ENCODE measurements around the gene ALKAL2.

ALKAL2 gene

GRCh38 chr2:295090-295489 lies 7.2 kb upstream of the ALKAL2 start:
- intact Hi-C loops (cut with DNase I): loop anchor here (10.0 kb wide), 1 partner anchor 340 kb away; no protein-coding TSS in a partner anchor
- no peak for DNase-seq

- DNase-seq: peak; percentile 64 to 98 (median 84)
- intact Hi-C loops (cut with DNase I): loop anchor here (10.0 kb wide), 1 partner anchor 345 kb away; no protein-coding TSS in a partner anchor
Observed at GRCh38 chr2:290090-290722, 2.3 kb upstream of the ALKAL2 start.

- peak in 4 of 10 donors; percentile 37 to 82 (median 58) for DNase-seq
- intact Hi-C loops (cut with DNase I): loop anchor here (10.0 kb wide), 1 partner anchor 345 kb away; no protein-coding TSS in a partner anchor
Observed at GRCh38 chr2:289362-290089, 1.6 kb upstream of the ALKAL2 start.

DNA sequence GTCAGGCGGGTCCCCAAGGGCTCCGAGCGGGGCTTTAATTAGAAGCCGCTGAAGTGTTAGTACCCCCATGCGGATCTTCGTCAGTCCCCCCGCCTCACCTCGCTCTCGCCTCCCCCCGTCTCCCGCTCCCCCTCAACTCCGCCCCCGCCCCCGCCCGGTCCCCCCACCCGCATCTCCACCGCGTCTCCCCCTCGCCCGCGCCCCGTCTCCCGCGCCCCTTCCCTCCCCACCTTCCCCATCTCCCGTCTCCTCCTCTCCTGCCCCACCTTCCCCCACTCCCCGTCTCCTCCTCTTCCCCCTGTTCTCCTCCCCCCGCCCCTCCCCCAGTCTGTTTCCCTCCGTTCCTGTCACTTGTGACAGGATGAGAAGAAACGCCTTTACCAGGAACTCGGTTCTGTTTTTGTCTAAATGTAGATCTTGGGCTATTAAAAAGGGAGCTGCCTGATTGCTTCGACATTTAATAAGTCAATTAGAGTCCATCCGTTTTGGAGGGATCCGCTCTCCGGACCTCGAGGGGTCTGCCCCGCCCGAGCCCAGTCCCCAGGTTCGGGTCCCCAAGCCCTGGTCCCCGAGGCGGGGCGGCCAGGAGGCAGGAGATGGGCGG lies 969 bp upstream of the ALKAL2 start:
- no peak for DNase-seq
- intact Hi-C loops (cut with DNase I): no loop called here

GRCh38 chr2:287471-287885 lies 413 bp downstream of the ALKAL2 start:
- intact Hi-C loops (cut with DNase I): no loop called here
- peak in 4 of 10 donors; percentile 33 to 88 (median 80) for DNase-seq

DNA sequence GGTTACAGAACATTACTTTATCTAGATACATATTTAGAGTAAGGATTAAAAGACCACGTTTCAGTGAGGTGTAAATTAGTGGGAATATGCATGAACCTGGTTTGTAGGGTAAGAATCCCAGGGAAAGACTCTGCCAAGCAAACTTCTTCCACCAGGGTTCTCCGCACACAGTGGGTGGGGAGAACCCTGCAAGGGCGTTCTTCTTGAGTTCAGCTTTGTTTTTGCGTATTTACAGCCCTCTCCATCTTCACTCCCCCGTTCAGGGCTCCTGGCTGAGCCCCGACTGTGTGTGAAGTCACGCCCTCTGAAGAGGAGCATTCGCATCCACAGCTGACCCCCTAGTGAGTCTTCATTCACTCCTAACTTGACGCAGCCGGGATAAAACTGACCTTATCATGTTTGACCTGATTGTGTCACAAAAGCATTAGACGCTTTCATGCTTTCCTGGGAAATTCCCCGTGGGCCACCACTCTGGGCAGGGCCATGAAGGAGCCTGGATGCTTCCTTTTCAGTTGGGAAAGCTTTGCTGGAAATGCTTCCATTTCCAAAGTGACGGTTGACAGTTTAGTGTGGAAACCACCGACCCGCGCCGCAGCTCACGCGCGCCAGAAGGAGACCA lies 1.0 kb downstream of the ALKAL2 start:
- DNase-seq: no peak
- intact Hi-C loops (cut with DNase I): no loop called here

- intact Hi-C loops (cut with DNase I): no loop called here
- DNase-seq: no peak
Observed at GRCh38 chr2:286035-286434, 1.9 kb downstream of the ALKAL2 start.

- no peak for DNase-seq
- intact Hi-C loops (cut with DNase I): no loop called here
Observed at GRCh38 chr2:285531-285930, 2.4 kb downstream of the ALKAL2 start.

- intact Hi-C loops (cut with DNase I): no loop called here
- DNase-seq: no peak
Observed at GRCh38 chr2:284896-285492, 2.9 kb downstream of the ALKAL2 start.

GRCh38 chr2:283996-284794 lies 3.7 kb downstream of the ALKAL2 start:
- no peak for DNase-seq
- intact Hi-C loops (cut with DNase I): no loop called here

GRCh38 chr2:282371-283263 lies 5.3 kb downstream of the ALKAL2 start:
- no peak for DNase-seq
- intact Hi-C loops (cut with DNase I): no loop called here

- DNase-seq: no peak
- intact Hi-C loops (cut with DNase I): no loop called here
Observed at GRCh38 chr2:281381-281780, 6.5 kb downstream of the ALKAL2 start.

- intact Hi-C loops (cut with DNase I): no loop called here
- no peak for DNase-seq
Observed at GRCh38 chr2:280650-281110, 7.2 kb downstream of the ALKAL2 start.

DNA sequence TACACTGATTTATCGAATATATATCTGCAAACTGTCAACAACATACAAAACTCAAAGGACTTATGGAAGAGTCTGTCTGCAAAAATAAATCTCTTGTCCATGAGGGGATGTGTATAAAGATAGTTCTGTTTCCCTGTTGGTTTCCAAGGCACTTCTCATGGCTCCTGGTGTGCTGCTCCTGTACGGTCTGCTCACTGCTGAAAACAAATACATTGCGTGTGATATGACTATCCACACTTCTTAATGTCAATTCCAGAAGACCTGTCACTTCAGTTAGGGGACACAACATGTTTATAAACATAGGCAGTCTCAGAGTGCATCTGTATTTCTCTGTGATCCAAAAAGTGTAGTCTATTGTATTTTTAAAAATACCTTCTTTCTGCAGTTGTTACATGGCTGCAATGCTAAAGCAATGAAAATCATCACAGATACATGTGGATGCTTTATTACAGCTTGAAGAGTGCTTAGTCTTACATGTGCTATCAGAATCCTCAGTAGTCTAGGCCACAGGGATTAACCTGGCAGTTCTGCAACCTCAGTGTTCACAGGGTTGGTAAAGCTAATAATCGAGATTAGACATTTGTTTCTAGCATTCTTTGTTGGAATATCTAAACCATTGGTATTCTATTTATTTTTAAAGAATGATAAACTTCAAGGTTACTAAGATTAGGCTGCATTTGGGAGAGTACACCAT lies 7.8 kb downstream of the ALKAL2 start:
- intact Hi-C loops (cut with DNase I): no loop called here
- no peak for DNase-seq

- DNase-seq: no peak
- intact Hi-C loops (cut with DNase I): no loop called here
Observed at GRCh38 chr2:279366-279765, 8.5 kb downstream of the ALKAL2 start.

DNA sequence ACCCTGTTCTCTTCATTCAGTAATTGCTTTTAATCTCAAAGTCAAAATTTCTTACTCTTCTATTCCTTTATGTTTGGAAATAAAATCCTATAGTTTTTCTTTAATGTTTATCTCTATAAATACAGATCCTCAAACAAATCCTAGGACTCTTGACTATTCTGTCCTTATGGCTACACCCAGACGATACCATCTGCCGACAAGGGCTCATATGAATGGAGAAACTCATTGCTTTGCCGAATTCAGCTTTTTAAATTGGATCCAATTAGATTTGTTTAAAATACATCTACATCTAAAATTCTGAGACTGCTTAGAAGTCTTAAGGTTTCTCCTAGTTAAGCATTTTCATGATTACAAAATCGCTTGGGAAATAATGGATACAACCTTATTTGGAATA lies 9.0 kb downstream of the ALKAL2 start:
- intact Hi-C loops (cut with DNase I): no loop called here
- DNase-seq: no peak

DNA sequence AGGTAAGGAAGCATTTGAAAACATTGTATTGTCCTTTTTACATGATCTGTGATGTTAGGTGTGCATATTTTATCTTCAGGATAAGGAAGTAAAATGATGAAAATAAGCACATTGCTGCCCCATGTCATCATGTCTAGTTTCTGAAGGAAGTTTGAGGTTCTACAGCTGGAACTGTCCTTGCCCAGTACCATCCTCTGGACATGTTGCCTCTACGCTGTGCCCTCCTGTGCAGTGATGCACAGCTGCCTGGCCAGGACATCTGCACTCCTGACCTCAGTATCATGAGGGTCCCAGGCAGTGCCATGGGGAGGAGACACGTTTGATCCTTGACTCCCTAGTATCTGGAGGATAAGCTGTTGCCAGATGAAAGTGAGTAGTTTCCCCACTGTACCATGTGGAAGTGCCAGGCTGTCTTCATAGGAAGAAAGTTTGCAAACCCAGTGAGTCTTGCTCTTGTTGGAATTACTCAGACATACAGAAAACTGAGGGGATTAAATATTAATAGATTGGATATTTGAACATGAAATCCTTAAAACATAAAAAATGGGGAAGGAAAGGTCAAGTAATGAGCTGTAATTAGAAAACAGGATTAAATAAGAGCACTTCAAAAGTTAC lies 9.5 kb downstream of the ALKAL2 start:
- DNase-seq: no peak
- intact Hi-C loops (cut with DNase I): no loop called here

DNA sequence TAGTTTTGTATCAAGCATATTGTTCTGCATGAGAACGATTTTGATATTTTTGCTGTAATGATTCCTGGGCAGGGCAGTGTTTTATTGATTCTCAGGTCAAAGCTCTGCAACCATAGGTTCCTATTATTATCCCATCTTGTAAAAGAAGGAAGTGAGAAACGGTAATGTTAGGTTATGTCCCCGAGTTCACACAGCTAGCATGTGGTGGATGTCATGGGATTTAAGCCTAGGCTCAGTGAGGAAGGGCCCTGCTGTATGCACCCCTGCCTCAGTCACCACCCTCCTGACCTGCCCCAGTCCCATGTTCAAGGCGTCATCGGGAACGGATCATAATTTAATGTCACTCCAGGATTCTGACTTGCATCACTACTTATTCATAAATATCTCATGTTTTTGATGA lies 12.4 kb downstream of the ALKAL2 start:
- intact Hi-C loops (cut with DNase I): no loop called here
- no peak for DNase-seq
